Measurements from ENCODE around the gene CYP39A1.

DNA sequence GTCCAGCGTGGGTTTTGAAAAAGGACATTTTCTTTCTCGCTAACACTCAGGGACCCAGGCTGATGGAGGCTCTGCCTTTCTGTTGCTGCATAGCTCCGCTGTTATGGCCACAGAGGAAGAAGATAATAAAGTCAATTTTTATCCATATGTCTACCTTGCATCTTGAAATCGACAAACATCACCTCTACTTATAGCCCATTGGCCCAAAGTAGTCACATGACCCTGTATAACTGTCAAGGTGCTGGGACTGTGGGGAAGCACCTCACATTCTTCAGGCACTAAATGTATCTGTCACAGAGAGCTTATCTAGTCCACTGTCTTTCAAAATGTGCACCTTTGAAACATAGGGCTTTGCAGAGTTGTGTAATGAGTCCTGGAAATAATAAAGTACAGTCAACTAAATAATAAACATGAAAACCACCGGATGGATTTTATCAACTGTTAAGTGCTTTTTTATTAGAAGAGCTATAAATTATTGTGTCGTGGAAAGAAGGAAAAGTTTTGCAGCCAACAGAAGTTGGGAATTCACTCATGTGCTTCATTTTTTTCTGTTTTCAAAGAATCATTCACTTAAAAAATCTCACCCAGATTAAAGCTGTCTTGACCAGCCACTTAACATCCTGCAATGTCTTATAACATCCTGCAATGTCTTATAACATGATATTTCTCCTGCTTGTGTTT lies 113.7 kb downstream of the CYP39A1 start:
- no peak for TF ChIP-seq POLR2A (IDR thresholded peaks at IDR 0.05)
- TF ChIP-seq, protein P1, sequence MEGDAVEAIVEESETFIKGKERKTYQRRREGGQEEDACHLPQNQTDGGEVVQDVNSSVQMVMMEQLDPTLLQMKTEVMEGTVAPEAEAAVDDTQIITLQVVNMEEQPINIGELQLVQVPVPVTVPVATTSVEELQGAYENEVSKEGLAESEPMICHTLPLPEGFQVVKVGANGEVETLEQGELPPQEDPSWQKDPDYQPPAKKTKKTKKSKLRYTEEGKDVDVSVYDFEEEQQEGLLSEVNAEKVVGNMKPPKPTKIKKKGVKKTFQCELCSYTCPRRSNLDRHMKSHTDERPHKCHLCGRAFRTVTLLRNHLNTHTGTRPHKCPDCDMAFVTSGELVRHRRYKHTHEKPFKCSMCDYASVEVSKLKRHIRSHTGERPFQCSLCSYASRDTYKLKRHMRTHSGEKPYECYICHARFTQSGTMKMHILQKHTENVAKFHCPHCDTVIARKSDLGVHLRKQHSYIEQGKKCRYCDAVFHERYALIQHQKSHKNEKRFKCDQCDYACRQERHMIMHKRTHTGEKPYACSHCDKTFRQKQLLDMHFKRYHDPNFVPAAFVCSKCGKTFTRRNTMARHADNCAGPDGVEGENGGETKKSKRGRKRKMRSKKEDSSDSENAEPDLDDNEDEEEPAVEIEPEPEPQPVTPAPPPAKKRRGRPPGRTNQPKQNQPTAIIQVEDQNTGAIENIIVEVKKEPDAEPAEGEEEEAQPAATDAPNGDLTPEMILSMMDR (IDR thresholded peaks at IDR 0.05): no peak
